ENCODE data around the gene MTMR10. TPM values are rescaled to one million over a fixed set of nuclear protein-coding genes. Genes with fewer than 3 reads are reported as not detected.
A peak's percentile ranks its signal among the peaks of the same experiment; 100 is the strongest.

MTMR10 gene
- total RNA-seq, 1 donor from 2014 or later: 67.7 TPM

GRCh38 chr15:30925686-30926085, 65.7 kb downstream of the MTMR10 start:
- intact Hi-C loops (cut with DNase I): no loop called here
- ATAC-seq (no peak), DNase-seq (ENCODE audit: low spot score) (no peak)

GRCh38 chr15:30924353-30924752, 67.1 kb downstream of the MTMR10 start:
- DNase-seq (ENCODE audit: low spot score) (no peak), ATAC-seq (no peak)
- intact Hi-C loops (cut with DNase I): no loop called here

DNA sequence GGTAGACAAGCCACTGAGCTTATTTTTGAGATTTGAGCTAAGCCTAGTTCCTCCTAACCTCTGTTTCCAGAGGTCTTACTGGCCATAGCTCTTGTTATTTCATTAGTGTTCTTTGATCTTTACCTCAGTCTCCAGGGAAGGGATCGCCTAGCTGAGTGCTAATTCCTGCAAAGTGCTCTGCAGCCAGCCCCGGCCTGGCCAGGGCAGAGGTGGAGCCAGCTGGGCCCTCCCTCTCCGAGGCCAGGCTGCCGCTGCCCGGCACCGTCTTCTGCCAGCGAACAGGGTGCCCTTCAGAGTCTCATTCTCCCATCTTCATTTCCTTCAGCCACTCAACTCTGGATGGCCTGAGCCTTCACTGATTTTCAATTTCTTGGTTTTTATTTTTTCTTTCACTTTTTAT, 68.0 kb downstream of the MTMR10 start:
- intact Hi-C loops (cut with DNase I): no loop called here
- ATAC-seq (peak; percentile 54), DNase-seq (ENCODE audit: low spot score) (no peak)

DNA sequence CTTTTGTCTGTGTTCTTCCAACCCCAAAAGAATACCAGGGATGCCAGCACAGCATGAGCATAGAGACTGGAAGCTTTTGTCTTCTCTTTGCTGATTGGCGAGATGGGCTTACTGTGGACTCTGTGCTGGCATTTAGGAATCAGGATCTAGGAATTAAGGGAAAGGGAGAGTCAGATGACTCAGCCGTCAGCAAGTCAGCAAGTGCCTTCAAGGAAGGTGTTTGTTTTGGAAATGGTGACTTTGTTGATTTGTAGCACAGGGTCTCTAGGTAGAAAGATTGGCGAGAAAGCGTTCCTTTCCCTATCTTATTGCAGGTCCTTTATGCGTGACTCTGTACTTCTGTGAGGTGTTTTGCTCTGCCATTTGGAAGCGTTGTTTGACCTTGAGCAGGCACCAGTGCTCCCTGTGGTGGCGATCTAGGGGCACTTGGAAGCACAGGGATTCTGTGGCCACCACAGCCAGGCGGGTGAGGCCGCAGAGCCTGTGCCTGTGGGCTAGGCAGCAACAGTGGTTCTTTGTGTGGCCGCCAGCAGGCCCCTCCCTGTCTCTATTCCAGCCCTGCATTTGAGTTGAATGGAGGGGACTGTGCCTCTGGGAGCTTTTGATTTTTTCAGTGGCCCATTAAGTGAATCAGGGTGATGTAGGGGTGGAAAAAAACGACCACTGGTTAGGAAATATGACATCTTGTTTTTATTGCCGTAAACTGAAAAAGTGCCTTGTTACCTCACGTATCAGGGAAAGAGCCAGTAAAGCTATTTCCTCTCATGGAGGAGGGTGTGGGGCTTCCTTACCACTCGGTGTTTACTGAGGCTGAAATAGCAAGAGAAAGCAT, 68.7 kb downstream of the MTMR10 start:
- intact Hi-C loops (cut with DNase I): no loop called here
- ATAC-seq (peak; percentile 95), DNase-seq (ENCODE audit: low spot score) (peak; percentile 69)

- ATAC-seq (no peak), DNase-seq (ENCODE audit: low spot score) (no peak)
- intact Hi-C loops (cut with DNase I): no loop called here
Observed at GRCh38 chr15:30921781-30922479, 69.5 kb downstream of the MTMR10 start.

DNA sequence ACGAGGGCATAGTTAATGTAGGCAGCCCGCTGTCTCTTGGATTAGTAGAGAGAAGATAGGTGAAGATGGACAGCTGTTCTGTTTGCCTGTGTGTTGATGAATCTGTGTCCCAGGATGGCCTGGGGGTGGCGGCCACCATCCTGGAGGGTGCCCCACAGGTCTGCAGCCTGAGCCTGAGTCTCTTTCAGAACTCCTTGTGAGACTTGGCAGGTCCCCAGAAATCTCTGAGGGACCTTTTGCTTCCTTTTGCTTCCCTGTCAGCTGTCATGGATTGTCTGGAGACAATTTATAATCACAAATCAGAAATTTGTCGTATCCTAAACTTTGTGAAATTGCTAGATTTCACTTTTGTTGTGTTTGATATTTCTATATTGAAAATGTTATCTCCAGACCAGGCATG, 70.3 kb downstream of the MTMR10 start:
- DNase-seq (ENCODE audit: low spot score) (no peak), ATAC-seq (no peak)
- intact Hi-C loops (cut with DNase I): no loop called here

- ATAC-seq: no peak
- DNase-seq (ENCODE audit: low spot score): no peak
- intact Hi-C loops (cut with DNase I): no loop called here
Observed at GRCh38 chr15:30919877-30920550, 71.4 kb downstream of the MTMR10 start.

GRCh38 chr15:30918366-30918765, 73.1 kb downstream of the MTMR10 start:
- DNase-seq (ENCODE audit: low spot score): no peak
- intact Hi-C loops (cut with DNase I): no loop called here
- no peak for ATAC-seq

DNA sequence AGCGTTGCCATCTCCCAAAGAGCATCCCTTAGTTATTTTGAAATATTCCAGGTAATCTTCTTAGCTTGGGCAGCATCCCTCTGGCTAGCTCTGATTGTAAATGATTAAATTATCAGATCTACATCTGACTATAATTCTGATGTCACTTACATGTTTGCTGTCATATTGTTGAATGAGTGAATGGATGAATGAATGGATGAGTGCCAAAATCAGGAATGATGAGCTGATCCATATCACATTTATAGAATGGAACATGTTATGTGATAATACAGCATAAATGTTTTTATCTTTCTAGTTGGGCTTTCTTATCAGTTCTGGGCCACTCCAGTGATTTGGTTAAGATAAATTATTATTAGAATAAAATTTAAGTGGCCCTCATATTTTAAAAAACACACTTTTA, 73.8 kb downstream of the MTMR10 start:
- intact Hi-C loops (cut with DNase I): no loop called here
- ATAC-seq (no peak), DNase-seq (ENCODE audit: low spot score) (no peak)

GRCh38 chr15:30917013-30917412, 74.4 kb downstream of the MTMR10 start:
- intact Hi-C loops (cut with DNase I): no loop called here
- ATAC-seq (no peak), DNase-seq (ENCODE audit: low spot score) (no peak)

- ATAC-seq: no peak
- DNase-seq (ENCODE audit: low spot score): no peak
- intact Hi-C loops (cut with DNase I): no loop called here
Observed at GRCh38 chr15:30913761-30914160, 77.7 kb downstream of the MTMR10 start.

GRCh38 chr15:30906366-30906765, 85.1 kb downstream of the MTMR10 start:
- DNase-seq (ENCODE audit: low spot score): no peak
- intact Hi-C loops (cut with DNase I): no loop called here
- ATAC-seq: no peak

- no peak for ATAC-seq
- intact Hi-C loops (cut with DNase I): no loop called here
- no peak for DNase-seq (ENCODE audit: low spot score)
Observed at GRCh38 chr15:30905821-30906220, 85.6 kb downstream of the MTMR10 start.

- ATAC-seq (no peak), DNase-seq (ENCODE audit: low spot score) (no peak)
- intact Hi-C loops (cut with DNase I): no loop called here
Observed at GRCh38 chr15:30904812-30905211, 86.6 kb downstream of the MTMR10 start.

DNA sequence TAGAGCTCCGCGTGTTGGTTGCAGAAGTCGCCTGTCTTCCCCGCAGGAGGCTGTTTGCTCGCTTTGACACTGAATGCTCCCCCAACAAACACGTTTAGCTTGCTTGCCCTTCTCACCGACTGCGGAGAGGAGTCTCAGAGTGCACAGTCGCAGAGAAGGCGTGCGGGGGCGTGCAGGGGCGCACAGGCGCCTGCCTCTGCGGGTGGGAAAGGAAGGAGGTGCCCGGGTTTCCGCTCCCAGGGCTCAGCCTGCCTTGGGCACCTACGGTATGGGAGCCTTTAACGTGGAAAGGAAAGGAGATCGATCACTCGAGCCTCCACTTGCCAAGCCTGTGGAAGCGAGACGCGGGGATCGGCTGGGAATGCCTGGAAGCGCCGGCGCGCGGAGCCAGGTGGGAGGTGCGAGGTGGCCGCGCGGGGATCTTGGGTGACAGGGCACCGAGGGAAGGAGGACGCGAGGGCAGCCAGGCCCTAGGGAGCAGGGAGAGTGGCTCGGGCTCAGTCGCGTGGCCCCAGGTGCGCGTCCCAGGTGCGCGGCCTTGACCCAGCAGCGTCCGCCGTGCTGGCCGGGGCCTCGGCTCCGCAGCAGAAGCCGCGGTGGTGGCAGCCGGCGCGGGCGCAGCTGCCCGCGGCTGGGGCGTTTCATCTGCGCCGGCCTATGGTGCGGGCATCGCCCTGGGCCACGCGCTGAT, 87.8 kb downstream of the MTMR10 start, which contains the start of gene FAN1:
Gene FAN1, plus strand, starts transcription at position 419 of the 691 bp plus-strand sequence. CDS start 749 bp downstream, outside the sequence.
- intact Hi-C loops (cut with DNase I): no loop called here
- ATAC-seq: peak; percentile 99

DNA sequence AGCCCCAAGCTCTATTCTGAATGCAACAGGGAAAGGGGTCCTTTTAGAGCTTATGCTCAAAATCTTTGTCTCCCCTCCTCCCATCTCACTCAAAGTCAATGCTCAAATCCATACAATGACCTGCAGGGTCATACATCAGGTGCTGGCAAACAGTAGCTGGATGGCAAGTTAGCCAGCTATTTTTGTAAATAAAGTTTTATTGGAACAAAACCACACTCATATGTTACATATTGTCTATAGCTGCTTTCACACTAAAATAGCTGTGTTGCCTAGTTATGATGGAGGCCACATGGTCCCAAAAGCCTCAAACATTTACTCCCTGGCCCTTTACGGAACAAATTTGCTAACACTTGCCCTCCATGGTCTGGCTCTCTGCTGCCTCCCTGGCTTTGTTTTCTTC, 89.5 kb downstream of the MTMR10 start:
- intact Hi-C loops (cut with DNase I): no loop called here
- ATAC-seq (no peak), DNase-seq (ENCODE audit: low spot score) (no peak)

More for the DNA sequence above, 87.8 kb downstream of the MTMR10 start, which contains the start of gene FAN1:
- peak; percentile 88 for DNase-seq (ENCODE audit: low spot score)

- intact Hi-C loops (cut with DNase I): no loop called here
- ATAC-seq (no peak), DNase-seq (ENCODE audit: low spot score) (no peak)
Observed at GRCh38 chr15:30896211-30896606, 95.2 kb downstream of the MTMR10 start.

DNA sequence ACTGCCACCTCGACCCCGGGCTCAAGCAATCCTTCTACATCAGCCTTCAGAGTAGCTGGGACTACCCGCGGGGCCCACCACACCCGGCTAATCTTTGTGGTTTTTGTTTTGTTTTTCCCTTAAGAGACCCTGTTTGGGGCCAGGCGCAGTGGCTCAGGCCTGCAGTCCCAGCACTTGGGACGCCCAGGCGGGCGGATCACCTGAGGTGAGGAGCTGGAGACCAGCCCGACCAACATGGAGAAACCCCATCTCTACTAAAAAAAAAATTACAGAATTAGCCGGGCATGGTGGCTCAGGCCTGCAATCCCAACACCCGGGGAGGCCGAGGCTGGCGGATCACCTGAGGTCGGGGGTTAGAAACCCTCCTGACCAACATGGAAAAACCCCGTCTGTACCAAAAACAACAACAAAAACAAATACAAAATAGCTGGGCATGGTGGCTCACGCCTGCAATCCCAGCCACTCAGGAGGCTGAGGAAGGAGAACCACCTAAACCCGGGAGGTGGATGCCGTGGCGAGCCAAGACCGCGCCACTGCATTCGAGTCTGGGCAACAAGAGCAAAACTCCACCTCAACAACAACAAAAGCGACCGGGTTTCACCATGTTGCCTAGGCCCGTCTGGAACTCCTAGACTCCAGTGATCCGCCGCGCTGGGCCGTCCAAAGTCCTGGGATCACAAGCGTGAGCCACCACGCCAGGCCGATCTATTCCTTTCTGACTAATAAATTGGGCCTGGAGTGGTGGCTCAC, 95.8 kb downstream of the MTMR10 start:
- intact Hi-C loops (cut with DNase I): no loop called here
- ATAC-seq: no peak
- DNase-seq (ENCODE audit: low spot score): no peak

DNA sequence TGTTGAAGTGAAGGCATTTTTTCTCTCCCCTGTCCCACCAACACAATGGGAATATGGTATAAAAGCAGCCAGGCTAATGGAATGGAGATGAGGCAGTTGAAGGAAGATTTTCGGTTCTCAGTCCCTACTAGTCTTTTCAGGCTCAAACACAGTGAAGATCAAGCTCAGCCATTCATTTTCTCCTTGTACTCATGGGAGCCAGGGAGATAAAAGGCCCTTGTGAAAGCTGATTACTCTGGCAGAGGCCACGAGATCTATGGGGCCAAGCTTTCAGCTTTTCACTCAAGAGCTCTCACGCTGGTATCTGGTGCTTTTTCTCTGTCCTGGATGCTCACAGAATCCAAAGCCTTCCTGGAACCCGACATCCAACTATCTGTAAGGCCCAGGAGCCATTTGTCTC, 102.2 kb downstream of the MTMR10 start:
- DNase-seq (ENCODE audit: low spot score) (no peak), ATAC-seq (peak; percentile 49)
- intact Hi-C loops (cut with DNase I): no loop called here

Measured in sciatic nerve (tissue), 2 donors.